HepG2 (cell line): ENCODE measurements around the gene SPG7. TPM values are rescaled to one million over a fixed set of nuclear protein-coding genes. Genes with fewer than 3 reads are reported as not detected.
A peak's percentile ranks its signal among the peaks of the same experiment; 100 is the strongest.

ENCODE experiments used
- ATAC-seq: fragments of 200-7000 bp; cut with Tn5 transposase; 3 replicates; pipeline ENCODE4 v1.9.1; 2020; ENCODE audit warnings: mild to moderate bottlenecking, moderate library complexity
- BruUV-seq: library from RNA; stranded (reverse); fragments of 400-500 nt; replicated peaks from 2 replicates; lab custom pipeline; 2021; lab: Mats Ljungman, UMichigan
- CTCF ChIA-PET: fragments of 300-600 bp; formaldehyde crosslinking; extraction: SDS; loops from one replicate; lab custom pipeline; 2021; ENCODE audit warnings: low total read pairs, inconsistent platforms, low intra/inter-chr PET ratio; lab: Yijun Ruan, JAX
- POLR2A ChIA-PET: fragments of 350-600 bp; sonication (Branson Sonifier 250); formaldehyde crosslinking; loops from one replicate; lab custom pipeline; 2020; ENCODE audit warnings: antibody characterized with exemption, inconsistent platforms; lab: Yijun Ruan, JAX
- DNase-seq: peaks from one replicate; pipeline ENCODE4 v3.0.0-alpha.2; 2015; ENCODE audit warnings: low spot score
- FAIRE-seq: peaks from 3 replicates; lab custom pipeline; 2011; peaks lifted over from hg19 to GRCh38; lab: Jason Lieb, UNC
- H2AFZ ChIP-seq: one replicate; pipeline ENCODE4 v1.6.1; 2011; ENCODE audit warnings: low read length, inconsistent platforms
- H3K27ac ChIP-seq: fragments of 300-600 bp; 3 replicates; pipeline ENCODE4 v1.8.0; 2011; ENCODE audit warnings: mixed run types, mild to moderate bottlenecking, mixed read lengths, low read length, inconsistent platforms; ENCODE audit not compliant: insufficient read depth; ENCODE audit errors: extremely low read length
- H3K27me3 ChIP-seq, 2 experiments: fragments of 200-600 bp in 1 of 2; 2 replicates in 1 of 2; 3 replicates in 1 of 2; pipeline versions ENCODE4 v1.6.0 to v1.8.0; 2011; ENCODE audit warnings: low read length in 2 of 2, mild to moderate bottlenecking in 2 of 2, moderate library complexity in 2 of 2, inconsistent platforms in 1 of 2; ENCODE audit not compliant: insufficient read depth in 2 of 2, control insufficient read depth in 1 of 2
- H3K36me3 ChIP-seq, 2 experiments: fragments of 200-600 bp in 1 of 2; replicated peaks in 1 of 2; 2 replicates in 1 of 2; 3 replicates in 1 of 2; pipeline versions ENCODE4 v1.5.1 to v1.8.0; 2011; ENCODE audit warnings: low read length in 2 of 2, inconsistent platforms in 1 of 2; ENCODE audit not compliant: insufficient read depth in 2 of 2, control insufficient read depth in 1 of 2
- H3K4me1 ChIP-seq: 2 replicates; pipeline ENCODE4 v1.5.1; 2012; ENCODE audit warnings: low read length, inconsistent platforms; ENCODE audit not compliant: insufficient read depth
- H3K4me2 ChIP-seq: 2 replicates; pipeline ENCODE4 v1.6.0; 2011; ENCODE audit warnings: low read depth, low read length, inconsistent platforms
- H3K4me3 ChIP-seq, 3 experiments: fragments of 200-600 bp in 1 of 3; sonication (generic), shearing (Covaris generic) in 1 of 3; replicated peaks in 1 of 3; 2 replicates each; pipeline ENCODE4 v1.5.1; 2011 to 2016; ENCODE audit warnings: low read length in 3 of 3, inconsistent platforms in 2 of 3, low read depth in 2 of 3, mild to moderate bottlenecking in 2 of 3, control low read depth in 1 of 3, mixed read lengths in 1 of 3; ENCODE audit not compliant: insufficient read depth in 1 of 3
- H3K79me2 ChIP-seq: one replicate; pipeline ENCODE4 v1.6.1; 2011; ENCODE audit warnings: low read length, inconsistent platforms; ENCODE audit not compliant: insufficient read depth
- H3K9ac ChIP-seq: 2 replicates; pipeline ENCODE4 v1.6.0; 2011; ENCODE audit warnings: mild to moderate bottlenecking, low read depth, low read length, inconsistent platforms; ENCODE audit not compliant: insufficient read depth
- H3K9me3 ChIP-seq: 2 replicates; pipeline ENCODE4 v1.5.1; 2012; ENCODE audit warnings: mild to moderate bottlenecking, low read length
- H4K20me1 ChIP-seq: 2 replicates; pipeline ENCODE4 v1.6.0; 2011; ENCODE audit warnings: inconsistent platforms, mild to moderate bottlenecking, low read length, moderate library complexity; ENCODE audit not compliant: insufficient read depth
- AGO2 ChIP-seq: fragments of 200-400 bp; formaldehyde crosslinking; optimal IDR thresholded peaks from 2 replicates; pipeline ENCODE3; 2017; ENCODE audit warnings: mild to moderate bottlenecking, low read depth, low read length, moderate library complexity
- FOSL1 ChIP-seq: sonication (generic); formaldehyde crosslinking; IDR thresholded peaks from 2 replicates; pipeline ENCODE4 v1.9.0; 2021; ENCODE audit warnings: missing genetic modification reagents, borderline replicate concordance
- FOXC1 ChIP-seq: sonication (generic); formaldehyde crosslinking; IDR thresholded peaks from 2 replicates; pipeline ENCODE4 v1.8.0; 2022; ENCODE audit warnings: mild to moderate bottlenecking, missing genetic modification reagents, borderline replicate concordance
- HNRNPK ChIP-seq: fragments of 200-400 bp; formaldehyde crosslinking; IDR thresholded peaks from 2 replicates; pipeline ENCODE4 v1.6.1; 2018; ENCODE audit warnings: low read length, low read depth, moderate library complexity, mild to moderate bottlenecking; ENCODE audit not compliant: poor library complexity, severe bottlenecking
- HOXA7 ChIP-seq: sonication (generic); formaldehyde crosslinking; IDR thresholded peaks from 2 replicates; pipeline ENCODE4 v1.8.1; 2022; ENCODE audit warnings: mild to moderate bottlenecking, missing genetic modification reagents, moderate library complexity
- NFIB ChIP-seq: sonication (generic); formaldehyde crosslinking; IDR thresholded peaks from 2 replicates; pipeline ENCODE4 v1.9.0; 2021; ENCODE audit warnings: missing genetic modification reagents, mild to moderate bottlenecking, borderline replicate concordance
- PAX8 ChIP-seq: sonication (generic); formaldehyde crosslinking; IDR thresholded peaks from 2 replicates; pipeline ENCODE4 v1.8.0; 2022; ENCODE audit warnings: mild to moderate bottlenecking, missing genetic modification reagents, borderline replicate concordance
- ZNF121 ChIP-seq: sonication (generic); formaldehyde crosslinking; IDR thresholded peaks from 2 replicates; pipeline ENCODE4 v1.5.0; 2020; ENCODE audit warnings: mild to moderate bottlenecking, missing genetic modification reagents
- ZNF232 ChIP-seq: sonication (generic); formaldehyde crosslinking; IDR thresholded peaks from 2 replicates; pipeline ENCODE4 v1.4.0; 2020; ENCODE audit warnings: missing genetic modification reagents, borderline replicate concordance
- ZNF33B ChIP-seq: sonication (generic); formaldehyde crosslinking; IDR thresholded peaks from 2 replicates; pipeline ENCODE4 v1.5.1; 2020; ENCODE audit warnings: mild to moderate bottlenecking, missing genetic modification reagents
- WGBS: methylation state at CpG from one replicate; pipeline ENCODE4 v1.1.6; 2017; ENCODE audit warnings: low lambda C conversion rate; 5-methylcytosine and 5-hydroxymethylcytosine counted together
- in situ Hi-C: cut with HindIII; loops from 2 replicates; pipeline ENCODE4 v1.10.0; 2017; ENCODE audit warnings: low pct_unique_long_range_greater_than_20kb; ENCODE audit not compliant: extremely low pct_ligation_motif_present
- intact Hi-C: fragments of 100-400 bp; cut with micrococcal nuclease; formaldehyde crosslinking; loops from one replicate; pipeline ENCODE4 v1.10.0; 2022; ENCODE audit not compliant: unreplicated experiment
- polyA plus RNA-seq, 8 experiments: library from polyadenylated mRNA; depleted of rRNA in 3 of 8; stranded (reverse) in 7 of 8; unstranded in 1 of 8; fragments of >200 nt; fragmentation: Illumina TruSeq in 4 of 8; extraction: Trizol in 4 of 8; gene quantifications; 2 replicates each; pipeline versions ENCODE4 v1.2.1 to v1.2.3, GENCODE V29; 2011 to 2016; ENCODE audit warnings: low read depth in 4 of 8, missing spikeins in 1 of 8, mixed read lengths in 1 of 8; ENCODE audit not compliant: insufficient read depth in 1 of 8
- total RNA-seq, 5 experiments: library from RNA; depleted of rRNA; stranded (reverse); fragments of >200 nt; fragmentation: Illumina TruSeq; extraction: Trizol; gene quantifications; 2 replicates each; pipeline ENCODE4 v1.2.3, GENCODE V29; 2016; ENCODE audit warnings: low read depth in 1 of 5

The SPG7 gene
- total and polyA plus RNA-seq, 2 of the 13 experiments (the other 11 are each of a cell fraction or from before 2014, with no cell fraction given): 66.0 to 136 TPM

GRCh38 chr16:89548344-89549006, 40.3 kb downstream of the SPG7 start:
- intact Hi-C loops: no loop called here
- H3K79me2 ChIP-seq: no peaks in the 10 kb centered on the region
- FAIRE-seq (no peak), ATAC-seq (no peak), DNase-seq (no peak)
- peaks cover 5% of the 10 kb centered on the region; the same call in 1 of the 2 replicates for H4K20me1 ChIP-seq
- ChIA-PET POLR2A (no interaction called here), CTCF (no interaction called here)
- peaks cover 30 to 59% of the 10 kb centered on the region in 2 experiments for H3K36me3 ChIP-seq
- peaks cover 34% of the 10 kb centered on the region for H3K4me1 ChIP-seq
- no peak for TF ChIP-seq HOXA7 (CRISPR knock-in tag)
- no peak for TF ChIP-seq FOXC1 (CRISPR knock-in tag)
- TF ChIP-seq FOSL1 (CRISPR knock-in tag): no peak
- no peak for TF ChIP-seq NFIB (CRISPR knock-in tag)
- peak; percentile 63 for TF ChIP-seq AGO2
- TF ChIP-seq ZNF232 (CRISPR knock-in tag): no peak
- no peak for TF ChIP-seq HNRNPK
- H3K4me3 ChIP-seq: no peak overlapping the region
- no TSS peak for BruUV-seq
- no peaks in the 10 kb centered on the region for H3K27me3 ChIP-seq
- no peak overlapping the region for H3K9ac ChIP-seq
- 96% methylated on average over 27 of the region's 28 CpGs for WGBS
- H3K27ac ChIP-seq: no peak overlapping the region
- H3K4me2 ChIP-seq: no peak overlapping the region
- in situ Hi-C loops: no loop called here
- no peak overlapping the region for H2AFZ ChIP-seq
- H3K9me3 ChIP-seq: no peaks in the 10 kb centered on the region

GRCh38 chr16:89549007-89549700, 41.0 kb downstream of the SPG7 start:
- BruUV-seq: no TSS peak
- ATAC-seq (no peak), FAIRE-seq (no peak), DNase-seq (no peak)
- in situ Hi-C loops (no loop called here), intact Hi-C loops (no loop called here)
- WGBS: 97% methylated on average over 10 of the region's 10 CpGs
- Histone ChIP-seq H3K4me3 (no peak overlapping the region), H3K79me2 (no peaks in the 10 kb centered on the region), H3K9ac (no peak overlapping the region), H4K20me1 (peaks cover 5% of the 10 kb centered on the region; the same call in 1 of the 2 replicates), H3K27me3 (no peaks in the 10 kb centered on the region), H3K4me1 (peaks cover 27% of the 10 kb centered on the region), H3K36me3 (peaks cover 35 to 63% of the 10 kb centered on the region in 2 experiments), H2AFZ (no peak overlapping the region), H3K9me3 (no peaks in the 10 kb centered on the region), H3K4me2 (no peak overlapping the region), H3K27ac (no peak overlapping the region)
- no peak for TF ChIP-seq ZNF33B (CRISPR knock-in tag)
- TF ChIP-seq ZNF121 (CRISPR knock-in tag): peak; percentile 84
- no peak for TF ChIP-seq PAX8
- POLR2A ChIA-PET: no interaction called here
- CTCF ChIA-PET: no interaction called here
